GM12891 (cell line): ENCODE data around the gene DOK3.

Source experiments
- POLR2A ChIP-seq: IDR thresholded peaks from 2 replicates; pipeline ENCODE4 v1.6.1; 2011; ENCODE audit warnings: low read depth, low read length, control low read depth
- POLR2AphosphoS5 ChIP-seq: IDR thresholded peaks from 2 replicates; pipeline ENCODE4 v1.6.1; 2011; ENCODE audit warnings: low read depth, low read length, control low read depth
- SPI1 ChIP-seq: IDR thresholded peaks from 2 replicates; pipeline ENCODE4 v1.6.1; 2011; ENCODE audit warnings: low read depth, low read length, control low read depth
- TAF1 ChIP-seq: IDR thresholded peaks from 2 replicates; pipeline ENCODE4 v1.6.1; 2011; ENCODE audit warnings: low read depth, low read length, control low read depth

DNA sequence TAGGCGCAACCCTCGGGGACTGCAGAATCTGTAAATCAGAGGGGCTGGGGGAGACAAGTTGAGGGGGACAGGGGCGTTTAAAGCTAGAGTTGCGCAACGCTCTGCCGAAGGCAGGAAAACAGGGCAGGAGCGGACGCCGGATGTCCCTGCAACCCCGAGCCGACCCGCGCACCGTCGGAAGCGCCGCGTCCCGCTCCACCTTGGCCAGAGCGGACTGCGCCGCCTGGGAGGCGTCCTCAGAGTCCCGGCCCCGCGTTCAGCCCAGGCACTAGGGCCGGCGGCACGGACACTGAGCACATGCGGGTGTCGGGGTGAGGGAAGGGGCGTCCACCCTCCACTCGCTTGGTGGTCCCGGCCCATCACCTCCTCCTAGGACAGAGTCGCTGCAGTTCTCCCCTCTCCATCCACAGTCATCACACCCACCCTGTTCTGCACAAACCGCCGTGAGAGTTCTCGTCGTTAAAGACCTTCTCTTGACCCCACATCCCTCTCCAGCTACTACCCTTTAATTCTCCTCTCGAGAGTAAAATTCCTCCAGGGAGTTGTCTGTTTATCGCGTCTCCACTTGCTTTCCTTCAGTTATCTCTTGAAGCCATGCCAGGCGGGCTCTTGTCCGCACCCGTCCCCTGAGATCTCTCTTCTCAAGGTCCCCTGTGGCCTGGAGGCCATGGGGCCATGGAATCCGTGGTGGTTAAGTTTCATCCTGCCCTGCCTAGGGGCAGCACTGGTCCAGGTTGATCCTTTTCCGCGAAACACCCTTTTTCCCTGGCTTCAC lies 11.4 kb downstream of the DOK3 start:
- TF ChIP-seq POLR2A, result no peak
- TF ChIP-seq POLR2AphosphoS5, result no peak
- no peak for TF ChIP-seq SPI1
- no peak for TF ChIP-seq TAF1
